GM19043 (cell line): ENCODE measurements around the gene SND1.
"Not testable (repeated sequence)": the region's sequence is repeated elsewhere in the genome, so short reads cannot be mapped to it uniquely, and the experiment has no call there.

Experiments
- ATAC-seq: cut with Tn5 transposase; IDR thresholded peaks from one replicate; pipeline ENCODE4 v1.9.1; 2021; ENCODE audit warnings: low read depth; ENCODE audit not compliant: unreplicated experiment

Gene SND1

DNA sequence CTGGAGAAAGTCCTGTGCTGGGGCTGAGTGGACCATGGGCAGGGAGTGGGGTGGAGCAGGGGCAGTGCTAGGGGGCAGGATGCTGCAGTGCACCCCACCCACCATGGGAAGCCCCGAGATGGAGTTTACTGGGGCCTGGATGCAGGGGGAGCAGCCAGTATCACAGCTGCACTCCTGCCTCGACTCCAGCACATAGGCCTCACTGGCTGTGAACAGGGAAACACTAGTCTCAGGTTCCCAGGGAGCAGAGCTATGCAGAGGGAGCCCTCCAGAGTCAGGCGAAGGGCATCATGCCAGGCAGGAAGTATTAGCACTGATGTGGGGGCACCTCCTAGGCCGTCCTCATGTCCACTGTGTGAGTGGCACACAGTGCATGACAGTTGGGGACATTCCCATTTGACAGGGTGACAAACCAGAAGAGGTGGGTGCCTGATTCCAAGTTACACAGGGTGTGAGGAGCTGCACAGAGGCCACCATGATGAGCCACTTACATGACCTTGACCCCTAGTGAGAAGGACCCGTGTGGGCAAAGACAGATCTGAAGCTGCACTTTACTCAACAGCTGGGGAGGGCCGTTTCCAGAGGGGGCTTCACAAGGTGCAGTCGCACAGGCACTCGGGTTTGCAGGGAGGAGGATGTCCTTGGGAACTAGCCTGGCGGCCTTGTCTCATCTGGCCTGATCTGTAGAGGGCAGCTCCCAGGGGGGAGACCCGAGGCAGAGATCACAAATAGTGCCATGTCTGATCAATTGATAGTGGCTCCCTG, 449.1 kb downstream of the SND1 start:
- ATAC-seq = no peak

DNA sequence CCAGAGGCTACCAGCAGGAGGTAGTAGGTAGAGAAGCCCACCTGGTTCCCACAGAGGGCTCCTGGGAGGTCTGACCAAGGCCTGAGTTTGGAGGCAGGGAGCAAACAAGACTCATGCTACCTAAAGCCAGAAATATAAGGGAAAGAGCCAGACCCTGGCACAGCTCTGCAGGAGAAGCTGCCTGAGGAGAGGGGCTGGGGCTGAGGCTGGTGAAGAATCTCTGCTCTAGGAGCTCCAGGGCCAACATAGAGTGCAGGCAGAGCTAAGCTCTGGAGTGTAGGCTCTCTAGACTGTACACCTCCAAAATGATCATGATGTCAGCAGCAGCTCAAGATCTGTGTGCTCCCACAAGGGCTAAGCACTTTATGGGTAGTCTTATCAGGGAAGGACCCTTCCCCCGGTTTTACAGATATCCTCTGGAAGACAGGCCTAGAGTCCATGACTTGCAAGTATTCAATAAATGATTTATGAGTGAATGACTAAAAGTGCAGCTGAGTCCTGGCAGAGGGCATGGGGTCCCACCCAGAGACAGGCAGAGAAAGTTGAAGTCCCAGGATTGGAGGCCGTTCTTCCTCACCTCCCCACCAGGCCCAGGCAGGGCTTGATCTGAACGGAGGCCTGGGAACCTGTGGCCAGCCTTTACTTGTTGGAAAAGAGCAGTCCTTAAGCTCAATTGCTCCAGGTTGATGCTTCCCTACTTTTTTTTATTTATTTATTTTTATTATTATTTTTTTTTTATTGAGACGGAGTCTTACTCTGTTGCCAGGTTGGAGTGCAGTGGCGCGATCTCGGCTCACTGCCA, 450.7 kb downstream of the SND1 start:
- ATAC-seq = no peak

DNA sequence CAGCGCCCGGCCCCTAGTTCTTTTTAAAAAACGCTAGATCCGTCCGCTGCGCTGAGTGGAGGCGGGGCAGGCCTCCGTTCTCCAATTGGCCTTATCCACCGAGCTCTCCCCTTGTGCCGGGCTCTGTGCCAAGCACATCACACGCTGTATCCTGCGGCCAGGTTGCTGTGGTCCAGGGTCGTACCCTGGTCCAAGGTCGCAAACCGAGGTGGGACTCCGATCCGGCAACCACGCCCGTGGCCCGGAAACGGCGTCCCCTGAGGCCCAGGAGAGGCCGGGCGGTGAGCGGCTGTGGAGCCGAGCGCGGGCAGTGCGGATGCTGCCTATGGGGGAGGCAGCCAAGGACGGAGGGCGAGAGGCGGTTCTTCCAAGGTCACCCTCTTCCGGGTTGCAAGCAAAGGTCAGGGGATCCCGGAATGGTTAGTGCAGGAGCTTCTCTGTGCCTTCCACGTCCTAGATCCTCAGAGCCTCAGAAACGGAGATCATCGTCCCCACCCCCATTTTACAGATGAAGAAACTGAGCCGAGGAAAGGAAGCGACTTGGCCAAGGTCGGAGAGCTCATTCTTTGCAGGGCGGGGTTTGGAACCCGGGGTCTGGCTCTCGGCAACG, 451.6 kb downstream of the SND1 start:
- peak; percentile 41 for ATAC-seq

DNA sequence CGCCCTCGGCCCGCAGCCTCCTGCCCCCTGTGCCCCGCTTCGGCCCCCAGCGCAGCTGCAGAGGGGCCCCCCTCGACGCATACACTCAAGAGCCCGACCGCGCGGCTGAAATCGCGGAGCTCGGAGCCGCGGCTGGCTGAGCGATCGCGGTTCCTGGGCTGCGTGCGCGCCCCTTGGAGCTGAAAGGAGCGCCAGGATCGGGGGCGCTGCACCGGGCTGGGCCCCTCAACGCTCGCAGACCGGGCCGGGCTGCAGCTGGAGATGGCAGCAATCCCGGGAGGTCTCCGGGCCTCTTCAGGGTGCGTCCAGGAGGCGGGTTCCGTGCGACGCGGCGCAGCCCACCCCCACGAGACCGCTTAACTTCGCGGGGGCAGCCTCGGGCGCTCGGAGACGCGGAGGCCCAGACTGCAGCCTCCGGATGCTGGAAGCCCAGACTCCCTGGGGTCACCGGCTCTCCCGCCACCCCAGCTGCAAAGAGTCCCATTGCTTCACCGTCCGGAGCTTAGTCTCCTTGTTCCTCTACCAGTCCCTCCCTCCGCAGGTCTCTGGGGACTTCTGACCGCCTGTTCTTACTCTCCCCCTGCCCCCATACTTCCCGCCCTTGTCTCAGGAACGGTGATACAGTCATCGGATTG, 452.2 kb downstream of the SND1 start:
- peak; percentile 11 for ATAC-seq

DNA sequence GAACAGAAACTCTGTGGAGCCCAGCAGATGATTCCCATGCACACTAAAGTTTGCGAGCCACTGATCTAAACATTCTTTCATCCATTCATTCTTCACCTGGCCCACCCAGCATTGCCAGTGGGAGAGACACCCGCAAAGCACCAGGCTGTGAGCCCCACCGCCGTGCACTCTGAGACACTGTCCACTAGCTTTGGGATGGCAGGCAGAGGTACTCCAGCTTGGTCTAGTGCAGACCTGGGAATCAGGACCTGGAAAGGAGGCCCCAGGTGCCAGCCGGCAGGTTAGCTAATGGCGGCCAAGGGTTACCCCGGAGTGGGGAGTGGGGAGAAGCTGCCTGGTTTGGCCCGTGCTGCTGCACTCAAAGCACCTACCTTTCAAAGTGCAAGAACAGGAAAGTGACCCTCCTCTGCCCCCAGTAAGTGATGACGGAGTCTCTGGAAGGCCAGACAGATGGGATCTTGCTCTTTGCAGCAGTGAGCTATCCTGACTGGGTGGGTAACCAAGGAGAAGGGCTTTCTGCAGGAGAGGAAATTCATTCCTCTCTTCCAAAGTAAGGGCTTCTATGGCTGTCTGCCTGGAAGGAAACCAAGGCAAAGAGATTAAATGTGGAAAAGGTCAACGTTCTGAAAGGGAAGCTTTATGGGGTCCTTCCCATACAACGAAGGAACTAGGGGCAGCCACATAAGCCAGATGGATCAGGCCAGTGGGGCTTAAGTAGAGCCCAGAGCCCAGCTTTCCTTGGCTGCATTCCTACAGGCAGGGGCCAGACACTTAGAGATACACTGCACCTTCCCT, 453.4 kb downstream of the SND1 start:
- no peak for ATAC-seq

DNA sequence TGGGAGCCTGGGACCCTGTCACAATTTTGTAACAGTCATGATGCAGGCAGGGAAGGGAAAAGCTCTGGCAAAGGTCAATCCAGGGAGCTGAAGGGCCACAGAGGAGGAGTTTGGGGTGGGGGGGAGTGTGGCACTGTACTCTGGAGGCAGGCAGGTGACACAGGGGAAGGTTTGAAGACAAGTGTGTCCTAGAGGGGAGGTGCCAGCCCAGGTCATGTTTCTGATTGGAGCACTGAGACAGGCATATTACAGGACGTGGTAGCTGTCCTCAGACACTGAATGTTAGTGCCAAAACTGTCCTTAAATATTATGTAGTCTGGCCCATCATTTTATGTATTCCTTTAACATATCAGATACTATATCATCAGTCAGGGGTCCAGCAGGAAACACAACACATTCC, 454.8 kb downstream of the SND1 start:
- no peak for ATAC-seq

DNA sequence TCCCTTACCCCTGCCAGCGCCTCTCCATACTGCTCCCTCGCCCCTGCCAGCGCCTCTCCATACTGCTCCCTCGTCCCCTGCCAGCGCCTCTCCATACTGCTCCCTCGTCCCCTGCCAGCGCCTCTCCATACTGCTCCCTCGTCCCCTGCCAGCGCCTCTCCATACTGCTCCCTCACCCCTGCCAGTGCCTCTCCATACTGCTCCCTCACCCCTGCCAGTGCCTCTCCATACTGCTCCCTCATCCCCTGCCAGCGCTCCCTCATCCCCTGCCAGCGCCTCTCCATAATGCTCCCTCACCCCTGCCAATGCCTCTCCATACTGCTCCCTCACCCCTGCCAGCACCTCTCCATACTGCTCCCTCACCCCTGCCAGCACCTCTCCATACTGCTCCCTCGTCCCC, 455.5 kb downstream of the SND1 start:
- not testable (repeated sequence) for ATAC-seq

DNA sequence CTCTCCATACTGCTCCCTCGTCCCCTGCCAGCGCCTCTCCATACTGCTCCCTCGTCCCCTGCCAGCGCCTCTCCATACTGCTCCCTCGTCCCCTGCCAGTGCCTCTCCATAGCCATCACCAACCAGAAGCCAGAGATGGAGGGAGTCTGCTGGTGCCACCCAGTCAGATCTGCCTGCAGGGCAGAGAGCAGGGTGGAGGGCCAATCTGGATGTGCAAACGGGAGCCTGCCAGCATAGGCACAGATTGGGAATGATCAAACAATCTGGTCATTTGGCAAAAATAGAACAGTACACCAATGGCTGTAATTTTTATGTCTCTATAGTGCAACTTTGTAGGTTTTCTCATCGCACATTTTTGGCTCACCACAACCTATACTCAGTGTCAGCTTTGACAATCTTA, 456.1 kb downstream of the SND1 start:
- ATAC-seq = no peak

DNA sequence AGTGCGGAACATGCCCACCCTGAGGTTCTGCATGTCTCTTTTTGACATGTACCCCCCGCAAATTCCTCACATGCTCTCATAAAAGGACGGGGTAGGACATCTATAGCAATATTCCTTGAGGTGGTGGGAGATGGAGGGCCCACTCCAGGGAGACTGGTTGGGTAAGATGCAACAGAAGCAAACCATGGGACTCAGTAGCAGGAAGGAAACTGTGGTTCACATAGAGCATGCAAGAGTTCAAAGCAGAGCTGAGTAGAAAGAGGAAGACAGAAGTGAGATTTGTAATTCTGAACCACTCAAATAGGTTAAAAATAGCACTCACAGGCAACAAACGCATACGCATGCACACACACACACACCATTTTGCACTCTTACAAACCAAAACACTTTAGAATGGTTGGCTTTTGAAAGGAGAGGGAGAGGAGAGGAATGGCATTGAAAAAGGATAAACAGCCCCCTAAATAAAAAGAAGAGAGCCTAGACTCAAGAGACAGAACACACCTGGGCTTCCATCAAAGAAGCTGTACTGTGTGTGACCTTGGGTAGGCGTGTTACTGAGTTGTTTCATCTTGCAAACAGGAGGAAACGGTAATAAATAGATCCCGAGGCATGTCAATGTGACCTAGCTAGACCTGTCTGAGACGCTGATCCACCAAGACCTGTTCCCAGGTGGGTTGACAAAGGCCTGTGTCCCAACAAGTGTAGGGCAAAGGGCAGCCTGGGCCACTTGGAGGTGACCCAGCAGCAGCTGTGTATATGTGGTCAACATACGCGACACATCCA, 456.8 kb downstream of the SND1 start:
- ATAC-seq = peak; percentile 88

DNA sequence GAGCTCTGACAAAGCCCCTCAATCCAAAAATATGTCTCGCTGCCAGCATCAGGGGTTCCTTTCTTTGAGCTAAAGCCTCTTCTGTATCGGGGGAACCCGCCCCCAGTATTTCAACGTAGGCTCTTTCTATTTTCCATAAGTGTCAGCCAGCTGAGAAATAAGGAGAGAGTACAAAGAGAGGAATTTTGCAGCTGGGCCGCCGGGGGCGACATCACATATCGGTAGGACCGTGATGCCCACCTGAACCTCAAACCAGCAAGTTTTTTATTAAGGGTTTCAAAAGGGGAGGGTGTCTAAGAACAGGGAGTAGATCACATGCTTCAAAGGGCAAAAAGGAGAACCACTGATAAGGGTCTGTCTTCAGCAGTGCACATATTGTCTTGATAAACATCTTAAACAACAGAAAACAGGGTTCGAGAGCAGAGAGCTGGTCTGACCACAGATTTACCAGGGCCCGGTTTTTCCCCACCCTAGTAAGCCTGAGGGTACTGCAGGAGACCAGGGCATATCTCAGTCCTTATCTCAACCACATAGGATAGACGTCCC, 457.5 kb downstream of the SND1 start:
- ATAC-seq = not testable (repeated sequence)

DNA sequence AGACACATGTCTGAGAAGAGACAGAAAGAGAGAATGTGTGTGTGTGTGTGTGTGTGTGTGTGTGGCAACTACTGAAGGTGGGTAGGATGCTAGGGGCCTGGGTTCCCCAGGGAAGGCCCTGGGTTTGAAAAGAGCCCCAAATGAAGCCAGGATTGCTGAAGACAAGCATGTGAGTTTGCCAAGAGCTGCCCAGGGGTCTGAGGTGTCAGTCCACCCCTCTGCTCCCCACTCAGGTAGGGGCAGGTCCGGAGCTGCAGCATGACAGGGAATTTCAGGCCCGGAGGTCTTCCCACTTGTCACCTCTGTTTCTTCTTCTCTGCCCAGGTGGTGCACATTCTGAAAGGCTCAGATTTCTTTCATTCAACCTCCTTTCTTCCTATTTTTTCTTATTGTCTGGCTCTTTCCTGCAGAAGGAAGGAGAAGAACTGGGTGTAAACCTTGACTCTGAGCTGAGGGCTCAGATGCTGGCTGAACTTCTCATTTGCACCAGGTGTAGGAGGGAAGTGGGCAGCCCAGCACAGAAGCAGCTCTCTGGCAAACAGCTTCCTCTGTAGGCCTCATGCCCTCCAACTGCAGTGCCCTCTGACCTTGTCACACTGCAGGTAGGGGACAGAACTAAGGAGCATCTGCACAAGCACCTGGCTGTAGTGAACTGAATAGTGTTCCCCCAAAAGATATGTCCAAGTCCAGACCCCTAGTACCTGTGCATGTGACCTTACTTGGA, 458.8 kb downstream of the SND1 start:
- no peak for ATAC-seq

DNA sequence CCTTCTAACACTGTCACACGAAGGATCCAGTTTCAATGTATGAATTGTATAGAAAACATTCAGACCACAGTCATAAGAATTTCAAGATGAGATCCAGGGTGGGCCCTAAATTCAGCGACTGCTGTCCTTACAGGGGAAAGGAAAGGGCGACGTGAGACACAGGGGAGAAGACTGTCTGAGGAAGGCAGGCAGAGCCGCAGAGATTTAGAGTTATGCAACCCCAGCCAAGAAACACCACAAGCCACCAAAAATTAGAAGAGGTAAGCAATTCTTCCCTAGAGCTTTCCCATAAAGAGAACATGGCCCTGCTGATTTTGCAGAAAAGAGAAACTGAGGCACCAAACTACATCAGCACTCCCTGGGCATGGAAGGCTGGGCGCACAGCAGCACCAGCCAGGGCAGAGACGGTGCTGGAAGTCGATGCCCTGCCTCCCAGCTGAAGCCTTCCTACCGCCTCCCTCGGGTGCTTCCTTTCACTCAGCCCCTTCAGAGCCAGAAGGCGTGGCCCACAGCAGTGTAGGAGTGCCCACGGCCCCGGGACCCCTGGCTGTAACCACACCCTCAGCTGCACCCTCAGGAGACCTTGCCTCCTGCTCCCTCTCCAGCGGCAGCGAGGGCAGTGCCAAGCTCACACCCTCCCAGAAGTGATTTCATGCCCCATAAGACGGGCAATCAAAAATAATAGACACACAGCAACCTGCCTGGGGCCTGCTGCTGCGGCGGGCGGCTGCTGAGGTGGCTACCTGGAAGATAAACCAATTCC, 460.2 kb downstream of the SND1 start:
- ATAC-seq = no peak

DNA sequence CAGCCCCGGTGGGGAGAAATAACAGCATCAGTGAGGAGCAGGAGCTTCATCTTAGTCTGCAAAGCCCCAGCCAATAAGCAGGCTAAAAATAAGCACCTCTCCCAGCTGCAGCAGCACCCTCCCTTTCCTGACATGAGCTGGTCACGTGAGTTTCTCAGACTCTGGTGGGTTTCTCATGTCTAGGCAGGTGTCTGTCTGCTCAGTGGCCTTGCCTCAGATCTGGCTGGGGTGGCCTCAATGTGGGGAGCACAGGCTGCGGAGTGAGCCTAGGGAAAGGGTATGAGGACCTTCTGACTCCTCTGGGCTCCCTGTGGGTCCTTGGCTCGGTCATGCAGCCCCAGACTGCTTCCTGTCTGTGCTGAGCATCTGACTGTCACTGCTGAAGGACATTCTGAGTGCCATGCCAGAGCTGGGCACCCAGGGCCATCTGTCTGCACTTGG, 460.8 kb downstream of the SND1 start:
- no peak for ATAC-seq

DNA sequence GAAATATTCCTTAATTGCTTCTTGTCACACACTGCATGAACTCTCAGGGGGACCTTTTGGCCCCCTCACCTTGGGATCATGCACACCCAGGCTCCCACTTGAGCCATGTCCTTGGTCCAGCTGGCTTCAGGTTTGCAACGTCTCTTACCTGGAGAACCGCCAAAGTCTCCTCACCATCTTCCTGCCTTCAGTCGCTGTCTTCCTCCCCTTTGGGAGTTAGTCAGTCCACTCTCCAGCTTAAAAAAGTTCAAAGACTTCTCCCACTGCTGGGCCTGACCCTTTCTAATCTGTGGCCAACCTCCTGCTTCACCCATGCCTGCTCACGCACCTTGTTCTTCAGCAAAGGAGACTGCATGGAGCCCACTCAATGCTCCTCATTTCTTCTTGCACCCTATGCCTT, 461.8 kb downstream of the SND1 start:
- no peak for ATAC-seq

DNA sequence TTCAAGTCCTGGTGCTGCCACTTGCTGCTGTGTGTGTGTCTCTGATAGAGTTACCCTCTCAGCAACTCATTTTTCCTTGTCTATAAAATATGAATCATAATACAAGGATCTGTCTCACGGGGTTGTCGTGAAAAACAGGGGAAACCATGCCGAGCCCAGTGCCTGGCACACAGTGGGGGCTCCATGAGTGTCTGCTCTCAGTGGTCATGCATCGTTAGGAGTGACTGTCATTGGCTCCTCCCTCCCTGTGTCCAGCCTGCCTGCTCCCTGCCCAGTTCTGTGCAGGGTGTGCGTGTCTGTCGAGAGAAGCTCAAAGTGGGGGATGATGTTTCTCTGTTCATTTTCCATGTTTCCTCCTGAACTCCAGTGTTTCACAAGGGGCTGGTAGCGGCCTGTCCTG, 462.8 kb downstream of the SND1 start:
- ATAC-seq = no peak

DNA sequence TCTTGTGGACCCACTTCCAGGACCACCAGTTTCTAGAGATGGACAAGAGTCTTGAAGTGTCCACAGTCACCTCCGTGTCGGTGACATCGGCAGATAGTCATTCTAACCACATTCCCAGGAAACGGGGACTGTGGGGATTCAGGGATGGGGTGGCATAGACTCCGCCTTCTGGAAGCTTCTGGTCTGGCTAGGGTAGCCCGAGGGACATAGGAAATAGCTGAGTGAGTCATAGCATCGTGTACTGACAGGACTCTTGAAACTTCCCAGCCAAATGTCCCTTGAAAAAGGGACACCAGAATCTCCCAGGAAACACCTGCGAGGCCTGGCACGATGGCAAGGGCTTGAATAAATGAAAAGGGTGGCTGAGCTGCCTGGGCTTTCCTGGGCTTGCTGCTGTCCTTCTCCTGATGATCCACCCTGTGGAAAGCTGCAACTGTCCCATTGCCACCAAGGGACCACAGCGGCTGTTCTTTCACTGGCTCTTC, 463.4 kb downstream of the SND1 start:
- ATAC-seq = no peak

DNA sequence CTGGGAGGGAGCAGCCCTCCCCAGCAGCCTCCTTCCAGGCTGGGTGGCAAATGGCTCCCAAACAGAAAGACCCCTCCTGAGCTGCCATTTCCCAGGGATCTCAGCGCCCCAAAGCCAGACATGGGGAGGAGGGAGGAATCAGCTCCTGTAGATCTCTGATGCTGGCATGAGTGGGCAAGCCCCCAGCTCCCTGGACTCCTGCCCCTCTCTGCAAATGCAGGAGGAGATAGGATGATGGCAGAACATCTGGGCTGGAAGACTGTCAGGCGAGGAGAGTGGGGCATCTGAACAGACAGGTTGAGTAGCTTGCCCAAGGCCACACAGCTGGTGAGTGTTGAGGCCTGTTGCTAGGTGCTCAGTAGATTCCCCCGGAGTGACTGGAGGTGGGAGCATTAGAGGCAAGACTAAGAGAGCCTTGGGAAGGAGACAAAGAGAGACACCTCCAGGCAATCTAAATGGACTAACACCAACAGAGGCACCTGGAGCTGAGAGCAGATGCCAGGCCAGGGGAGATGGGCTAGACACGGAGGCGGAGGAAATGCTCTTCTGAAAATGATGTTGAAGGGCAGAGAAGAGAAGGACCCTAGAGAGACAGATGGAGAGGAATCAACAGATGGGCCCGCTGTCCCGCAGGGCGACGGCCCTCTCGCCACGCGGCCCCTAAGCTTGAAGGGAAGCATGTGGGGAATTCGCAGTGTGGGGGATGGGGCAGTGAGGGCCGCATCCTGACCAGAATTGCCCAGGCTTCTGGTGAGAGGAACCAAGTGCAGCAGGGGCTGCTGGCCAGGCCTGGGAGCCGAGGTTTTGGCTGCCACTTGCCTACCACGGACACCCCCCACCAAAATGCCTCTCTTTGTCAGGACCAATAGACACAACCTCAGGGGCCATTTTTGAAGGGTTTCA, 464.1 kb downstream of the SND1 start:
- no peak for ATAC-seq
